ENCODE results near the gene BNC2.

Gene BNC2

DNA sequence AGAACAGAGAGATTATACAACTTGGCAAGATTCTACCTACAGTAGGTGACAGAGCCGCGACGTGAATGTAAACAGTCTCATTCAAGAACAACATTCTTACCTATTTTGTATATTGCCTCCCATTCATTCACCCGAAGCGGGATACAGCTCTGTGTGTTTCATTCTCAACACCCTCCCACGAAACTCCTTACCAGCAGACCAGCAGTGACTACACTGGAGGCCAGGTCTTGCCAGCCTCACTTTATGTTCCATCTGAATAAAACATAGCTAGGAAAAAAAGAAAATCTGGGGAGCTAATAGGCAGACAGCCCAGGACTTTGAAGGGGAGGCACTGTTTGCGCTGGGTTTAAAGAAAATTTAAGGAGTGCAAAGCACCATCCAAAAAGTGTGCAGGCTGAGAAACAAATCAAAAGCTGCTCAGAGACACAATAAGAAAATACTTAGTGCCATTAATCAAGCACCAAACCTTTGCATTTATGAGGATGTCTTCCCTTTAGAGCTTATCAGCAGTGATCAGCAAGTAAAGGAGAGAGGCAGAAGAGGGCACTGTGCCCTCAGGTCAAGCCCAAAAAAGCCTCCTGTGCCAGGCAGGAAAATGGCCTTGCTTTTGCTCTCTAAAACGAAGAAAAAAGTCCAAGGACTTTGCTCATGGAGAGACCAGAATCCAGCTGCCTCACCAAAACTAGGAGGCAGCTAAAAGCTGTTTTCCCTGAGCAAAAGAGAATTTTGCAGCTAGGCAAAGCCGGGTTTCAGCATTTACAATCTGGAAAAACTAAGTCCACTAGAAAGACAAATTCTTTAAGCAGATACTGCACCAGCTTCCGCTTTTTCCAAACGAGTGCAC lies 295.1 kb downstream of the BNC2 start:
- Histone ChIP-seq H3K23ac (ENCODE audit: low read depth, low read length, poor library complexity) (no peak overlapping the region), H3K4ac (ENCODE audit: low read length) (no peak overlapping the region), H3K14ac (ENCODE audit: low read length) (no peak overlapping the region), H4K91ac (ENCODE audit: low read depth, low read length, poor library complexity) (no peak overlapping the region), H2AFZ (ENCODE audit: low read length) (peak overlapping the region; percentile 19), H3K9me3 (replicated peaks in 1 of 2; ENCODE audit: control insufficient read depth in 2 of 2, insufficient read depth in 1 of 2, low read depth in 1 of 2, low read length in 2 of 2) (no peaks in the 10 kb centered on the region), H3K9ac (ENCODE audit: low read depth, low read length, poor library complexity) (no peak overlapping the region), H2BK15ac (ENCODE audit: low read length) (no peak overlapping the region), H3K4me2 (ENCODE audit: insufficient read depth, low read length, poor library complexity, severe bottlenecking) (no peak overlapping the region), H3K36me3 (replicated peaks in 1 of 2; ENCODE audit: control insufficient read depth in 2 of 2, insufficient read depth in 2 of 2, low read length in 2 of 2) (no peaks in the 10 kb centered on the region), H3K4me3 (ENCODE audit: low read length in 2 of 2) (no peak overlapping the region), H2BK12ac (ENCODE audit: low read length) (no peak overlapping the region), H3K27me3 (ENCODE audit: control insufficient read depth in 3 of 3, insufficient read depth in 3 of 3, low read depth in 1 of 3, low read length in 3 of 3) (no peaks in the 10 kb centered on the region), H3K4me1 (ENCODE audit: control insufficient read depth in 2 of 2, insufficient read depth in 1 of 2, low read depth in 1 of 2, low read length in 2 of 2) (peaks cover 2 to 9% of the 10 kb centered on the region in 2 donors), H2BK5ac (ENCODE audit: low read length) (no peak overlapping the region), H2AK5ac (ENCODE audit: low read depth, low read length) (no peak overlapping the region), H4K8ac (ENCODE audit: low read depth, low read length) (no peak overlapping the region), H2BK120ac (ENCODE audit: low read depth, low read length) (no peak overlapping the region), H3K27ac (replicated peaks; ENCODE audit: low read length) (no peak overlapping the region), H3K79me1 (ENCODE audit: low read depth, low read length) (no peaks in the 10 kb centered on the region), H3K18ac (ENCODE audit: low read length) (no peak overlapping the region)
- DNase-seq (ENCODE audit: low spot score): no peak
- WGBS, 2 donors (ENCODE audit: extremely low coverage in 2 of 2, insufficient read length in 2 of 2, insufficient replicate concordance in 1 of 2): no CpG with 5 or more reads among the region's 11 CpGs

DNA sequence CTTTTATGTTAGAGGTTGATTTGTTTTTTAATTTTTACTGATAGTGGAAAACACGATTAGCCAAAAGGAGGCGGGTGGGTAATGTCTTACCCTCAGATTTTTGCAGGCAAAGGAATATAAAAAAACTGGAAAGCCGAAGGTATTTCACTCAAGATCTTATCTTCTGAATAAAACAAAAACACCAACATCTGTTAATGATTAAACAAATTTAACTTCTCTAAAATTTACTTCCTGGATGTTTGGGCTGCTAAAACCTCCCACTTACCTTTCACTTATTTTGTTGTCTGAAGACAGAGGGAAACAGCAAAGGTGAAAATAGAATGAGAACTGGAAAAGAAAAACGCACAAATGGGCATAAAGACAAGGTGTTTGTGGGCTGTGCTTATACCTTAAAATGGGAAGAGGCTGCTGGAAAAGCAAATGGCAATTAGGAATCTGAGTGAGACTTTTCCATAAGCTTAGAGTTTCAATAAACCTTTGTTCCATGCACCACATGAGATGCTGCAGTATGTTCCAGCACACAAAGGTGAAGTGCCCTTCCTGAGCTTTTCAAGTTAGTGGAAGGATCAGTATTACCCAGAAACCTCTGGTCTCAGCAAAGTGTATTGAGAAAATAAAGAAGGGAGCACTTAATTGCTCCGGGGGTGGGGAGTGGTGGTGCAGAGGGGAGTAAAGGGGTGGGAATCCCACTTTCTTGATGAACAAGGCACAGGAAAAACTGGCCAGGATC lies 298.3 kb downstream of the BNC2 start:
- Histone ChIP-seq H2BK5ac (ENCODE audit: low read length) (no peak overlapping the region), H2AFZ (ENCODE audit: low read length) (peak overlapping the region; percentile 35), H3K9me3 (replicated peaks in 1 of 2; ENCODE audit: control insufficient read depth in 2 of 2, insufficient read depth in 1 of 2, low read depth in 1 of 2, low read length in 2 of 2) (no peaks in the 10 kb centered on the region), H2BK120ac (ENCODE audit: low read depth, low read length) (no peak overlapping the region), H4K8ac (ENCODE audit: low read depth, low read length) (no peak overlapping the region), H3K79me1 (ENCODE audit: low read depth, low read length) (no peaks in the 10 kb centered on the region), H3K4me2 (ENCODE audit: insufficient read depth, low read length, poor library complexity, severe bottlenecking) (no peak overlapping the region), H3K14ac (ENCODE audit: low read length) (no peak overlapping the region), H2AK5ac (ENCODE audit: low read depth, low read length) (no peak overlapping the region), H3K27me3 (ENCODE audit: control insufficient read depth in 3 of 3, insufficient read depth in 3 of 3, low read depth in 1 of 3, low read length in 3 of 3) (no peaks in the 10 kb centered on the region), H2BK12ac (ENCODE audit: low read length) (no peak overlapping the region), H3K27ac (replicated peaks; ENCODE audit: low read length) (peak overlapping the region; percentile 82), H4K91ac (ENCODE audit: low read depth, low read length, poor library complexity) (no peak overlapping the region), H3K4me3 (ENCODE audit: low read length in 2 of 2) (no peak overlapping the region), H3K4me1 (ENCODE audit: control insufficient read depth in 2 of 2, insufficient read depth in 1 of 2, low read depth in 1 of 2, low read length in 2 of 2) (peaks cover 2 to 8% of the 10 kb centered on the region in 2 donors), H3K4ac (ENCODE audit: low read length) (no peak overlapping the region), H3K9ac (ENCODE audit: low read depth, low read length, poor library complexity) (no peak overlapping the region), H3K23ac (ENCODE audit: low read depth, low read length, poor library complexity) (no peak overlapping the region), H3K18ac (ENCODE audit: low read length) (no peak overlapping the region), H3K36me3 (replicated peaks in 1 of 2; ENCODE audit: control insufficient read depth in 2 of 2, insufficient read depth in 2 of 2, low read length in 2 of 2) (no peaks in the 10 kb centered on the region), H2BK15ac (ENCODE audit: low read length) (no peak overlapping the region)
- WGBS, 2 donors (ENCODE audit: extremely low coverage in 2 of 2, insufficient read length in 2 of 2, insufficient replicate concordance in 1 of 2): no CpG with 5 or more reads among the region's 5 CpGs
- peak; percentile 35 for DNase-seq (ENCODE audit: low spot score)

DNA sequence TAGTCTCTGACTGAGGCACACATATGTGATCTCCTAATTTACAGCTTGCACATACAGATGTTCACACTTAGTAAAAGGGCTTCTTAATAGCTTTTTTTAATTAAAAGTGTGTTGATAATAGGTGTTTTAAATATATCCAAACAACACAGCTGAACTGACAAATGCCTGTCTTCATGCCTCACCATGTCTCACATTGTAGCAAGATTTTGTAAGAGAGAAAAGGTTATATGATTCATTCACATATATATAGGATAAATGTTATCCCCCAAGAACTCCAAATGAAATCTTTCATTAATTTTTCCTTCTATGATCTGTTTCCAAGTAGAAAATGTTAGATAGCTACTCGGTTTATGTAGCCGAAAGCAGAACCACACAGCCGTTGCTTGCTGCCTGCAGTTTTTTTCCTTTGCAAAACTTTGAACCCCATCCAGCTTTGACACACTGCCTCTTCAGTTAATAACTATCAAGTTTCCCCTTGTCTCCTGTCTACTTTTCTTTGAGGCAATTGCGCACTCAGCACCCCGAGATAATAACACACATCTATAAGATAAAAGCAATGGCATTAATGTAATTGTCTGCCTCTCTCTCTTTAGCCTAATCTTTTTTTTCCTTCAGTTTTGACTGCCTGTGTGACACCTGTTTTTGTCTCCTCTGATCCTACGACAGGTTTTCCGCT lies 299.2 kb downstream of the BNC2 start:
- H2BK120ac ChIP-seq (ENCODE audit: low read depth, low read length): no peak overlapping the region
- H3K4ac ChIP-seq (ENCODE audit: low read length): no peak overlapping the region
- H2AFZ ChIP-seq (ENCODE audit: low read length): no peak overlapping the region
- no peak overlapping the region for H3K18ac ChIP-seq (ENCODE audit: low read length)
- no peak overlapping the region for H3K14ac ChIP-seq (ENCODE audit: low read length)
- H3K4me3 ChIP-seq (ENCODE audit: low read length in 2 of 2): no peak overlapping the region
- H3K36me3 ChIP-seq (replicated peaks in 1 of 2; ENCODE audit: control insufficient read depth in 2 of 2, insufficient read depth in 2 of 2, low read length in 2 of 2): no peaks in the 10 kb centered on the region
- H4K8ac ChIP-seq (ENCODE audit: low read depth, low read length): no peak overlapping the region
- DNase-seq (ENCODE audit: low spot score): no peak
- H3K23ac ChIP-seq (ENCODE audit: low read depth, low read length, poor library complexity): no peak overlapping the region
- H3K79me1 ChIP-seq (ENCODE audit: low read depth, low read length): no peaks in the 10 kb centered on the region
- H3K9ac ChIP-seq (ENCODE audit: low read depth, low read length, poor library complexity): no peak overlapping the region
- H3K27ac ChIP-seq (replicated peaks; ENCODE audit: low read length): peak overlapping the region; percentile 8
- no peaks in the 10 kb centered on the region for H3K27me3 ChIP-seq (ENCODE audit: control insufficient read depth in 3 of 3, insufficient read depth in 3 of 3, low read depth in 1 of 3, low read length in 3 of 3)
- no peak overlapping the region for H4K91ac ChIP-seq (ENCODE audit: low read depth, low read length, poor library complexity)
- no peak overlapping the region for H3K4me2 ChIP-seq (ENCODE audit: insufficient read depth, low read length, poor library complexity, severe bottlenecking)
- WGBS, 2 donors (ENCODE audit: extremely low coverage in 2 of 2, insufficient read length in 2 of 2, insufficient replicate concordance in 1 of 2): no CpG with 5 or more reads among the region's 7 CpGs
- no peak overlapping the region for H2BK5ac ChIP-seq (ENCODE audit: low read length)
- peaks cover 2 to 8% of the 10 kb centered on the region in 2 donors for H3K4me1 ChIP-seq (ENCODE audit: control insufficient read depth in 2 of 2, insufficient read depth in 1 of 2, low read depth in 1 of 2, low read length in 2 of 2)
- no peak overlapping the region for H2BK15ac ChIP-seq (ENCODE audit: low read length)
- H2BK12ac ChIP-seq (ENCODE audit: low read length): no peak overlapping the region
- H3K9me3 ChIP-seq (replicated peaks in 1 of 2; ENCODE audit: control insufficient read depth in 2 of 2, insufficient read depth in 1 of 2, low read depth in 1 of 2, low read length in 2 of 2): no peaks in the 10 kb centered on the region
- H2AK5ac ChIP-seq (ENCODE audit: low read depth, low read length): no peak overlapping the region

DNA sequence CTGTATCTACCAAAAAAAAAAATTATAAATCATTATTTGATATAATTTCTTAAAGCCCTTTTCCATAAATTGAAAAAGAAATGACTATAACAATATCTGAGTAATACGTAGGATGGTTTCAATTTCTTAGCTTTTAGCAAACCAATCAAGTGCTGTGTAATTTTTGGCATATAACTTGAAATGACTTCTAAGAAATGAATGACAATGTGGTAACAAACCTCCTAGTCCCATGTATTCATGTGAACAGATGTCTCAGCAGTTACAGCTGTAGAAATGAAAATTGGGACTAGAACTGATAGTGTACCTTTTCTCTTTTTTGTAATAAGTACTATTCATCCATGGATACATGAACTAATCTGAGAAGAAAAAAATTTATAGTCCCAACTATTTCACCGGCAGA lies 307.0 kb downstream of the BNC2 start:
- Histone ChIP-seq H3K79me1 (ENCODE audit: low read depth, low read length) (no peaks in the 10 kb centered on the region), H3K18ac (ENCODE audit: low read length) (no peak overlapping the region), H3K27ac (replicated peaks; ENCODE audit: low read length) (no peak overlapping the region), H3K27me3 (ENCODE audit: control insufficient read depth in 3 of 3, insufficient read depth in 3 of 3, low read depth in 1 of 3, low read length in 3 of 3) (no peaks in the 10 kb centered on the region), H4K8ac (ENCODE audit: low read depth, low read length) (no peak overlapping the region), H3K4ac (ENCODE audit: low read length) (no peak overlapping the region), H3K9me3 (replicated peaks in 1 of 2; ENCODE audit: control insufficient read depth in 2 of 2, insufficient read depth in 1 of 2, low read depth in 1 of 2, low read length in 2 of 2) (no peaks in the 10 kb centered on the region), H2AK5ac (ENCODE audit: low read depth, low read length) (no peak overlapping the region), H3K14ac (ENCODE audit: low read length) (no peak overlapping the region), H3K4me3 (ENCODE audit: low read length in 2 of 2) (no peak overlapping the region), H2BK12ac (ENCODE audit: low read length) (no peak overlapping the region), H2BK5ac (ENCODE audit: low read length) (no peak overlapping the region), H2BK15ac (ENCODE audit: low read length) (no peak overlapping the region), H4K91ac (ENCODE audit: low read depth, low read length, poor library complexity) (no peak overlapping the region), H3K23ac (ENCODE audit: low read depth, low read length, poor library complexity) (no peak overlapping the region), H2AFZ (ENCODE audit: low read length) (no peak overlapping the region), H3K36me3 (replicated peaks in 1 of 2; ENCODE audit: control insufficient read depth in 2 of 2, insufficient read depth in 2 of 2, low read length in 2 of 2) (no peaks in the 10 kb centered on the region), H3K4me1 (ENCODE audit: control insufficient read depth in 2 of 2, insufficient read depth in 1 of 2, low read depth in 1 of 2, low read length in 2 of 2) (no peaks in the 10 kb centered on the region), H3K4me2 (ENCODE audit: insufficient read depth, low read length, poor library complexity, severe bottlenecking) (no peak overlapping the region), H3K9ac (ENCODE audit: low read depth, low read length, poor library complexity) (no peak overlapping the region), H2BK120ac (ENCODE audit: low read depth, low read length) (no peak overlapping the region)
- WGBS, 2 donors (ENCODE audit: extremely low coverage in 2 of 2, insufficient read length in 2 of 2, insufficient replicate concordance in 1 of 2): no CpG with 5 or more reads among the region's 2 CpGs
- no peak for DNase-seq (ENCODE audit: low spot score)
